IMR-90 (cell line): ENCODE results near the gene TOR4A.

Experiments
- BHLHE40 ChIP-seq: fragments of 150-350 bp; IDR thresholded peaks from 2 replicates; pipeline ENCODE4 v1.6.1; 2016; ENCODE audit warnings: mild to moderate bottlenecking, low read depth, low read length
- CEBPB ChIP-seq: IDR thresholded peaks from 2 replicates; pipeline ENCODE4 v1.6.1; 2012; ENCODE audit warnings: low read depth, low read length, improper control_type of control experiment
- CHD1 ChIP-seq: IDR thresholded peaks from 2 replicates; pipeline ENCODE4 v1.6.1; 2012; ENCODE audit warnings: low read depth, low read length, improper control_type of control experiment
- FOS ChIP-seq: fragments of 150-350 bp; IDR thresholded peaks from 2 replicates; pipeline ENCODE4 v1.6.1; 2016; ENCODE audit warnings: low read depth, low read length
- MAFK ChIP-seq: IDR thresholded peaks from 2 replicates; pipeline ENCODE4 v1.6.1; 2012; ENCODE audit warnings: low read depth, low read length, improper control_type of control experiment
- POLR2A ChIP-seq: IDR thresholded peaks from 2 replicates; pipeline ENCODE4 v1.6.1; 2012; ENCODE audit warnings: mild to moderate bottlenecking, low read depth, low read length
- RAD21 ChIP-seq: IDR thresholded peaks from 2 replicates; pipeline ENCODE4 v1.6.1; 2012; ENCODE audit warnings: low read length, improper control_type of control experiment
- RFX5 ChIP-seq: IDR thresholded peaks from 2 replicates; pipeline ENCODE4 v1.8.0; 2012; ENCODE audit warnings: low read depth, mild to moderate bottlenecking, low read length, moderate library complexity
- SMC3 ChIP-seq: fragments of 150-350 bp; IDR thresholded peaks from 2 replicates; pipeline ENCODE4 v1.6.1; 2016; ENCODE audit warnings: low read depth, mild to moderate bottlenecking, antibody characterized with exemption, low read length, moderate library complexity
- TF ChIP-seq, protein P1 (sequence below): conservative IDR thresholded peaks from 2 replicates; pipeline ENCODE4 v1.5.1; 2012; ENCODE audit warnings: mild to moderate bottlenecking, low read depth, low read length, improper control_type of control experiment
- TF ChIP-seq, protein P2 (sequence below): fragments of 150-350 bp; IDR thresholded peaks from 2 replicates; pipeline ENCODE4 v1.6.1; 2016; ENCODE audit warnings: low read depth, mild to moderate bottlenecking, low read length, moderate library complexity, borderline replicate concordance

DNA sequence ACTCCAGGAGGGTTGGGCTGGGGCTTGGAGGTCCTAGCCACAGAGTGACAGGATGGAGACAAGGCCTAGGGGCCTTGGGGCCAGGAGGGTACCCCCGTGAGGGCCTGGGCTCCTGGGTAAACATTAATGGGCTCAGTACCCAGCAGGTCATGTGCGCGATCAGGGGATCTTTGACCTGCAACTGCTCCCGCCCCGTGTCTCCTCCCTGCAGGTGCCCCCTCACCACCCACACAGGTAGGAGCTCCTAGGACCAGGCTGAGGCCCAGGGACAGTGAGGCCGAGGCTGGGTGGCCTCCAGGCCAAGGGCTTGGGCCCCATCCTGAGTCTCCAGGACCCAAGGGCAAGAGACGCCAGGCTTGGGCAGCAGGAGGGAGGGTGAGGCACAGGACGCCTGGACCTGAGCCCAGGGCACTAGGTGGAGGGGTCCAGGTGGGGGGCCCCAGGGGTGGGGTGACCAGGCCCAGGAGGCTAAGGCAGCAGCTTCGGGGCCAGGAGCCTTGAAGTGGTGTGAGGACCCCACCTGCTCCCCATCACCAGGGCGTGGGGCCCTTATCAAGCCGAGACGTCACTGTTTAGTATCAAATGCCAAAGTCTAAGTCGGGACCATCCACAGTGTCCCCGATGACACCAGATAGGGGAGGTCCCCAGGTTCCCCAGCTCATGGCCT lies 46.7 kb upstream of the TOR4A start, which contains the start of gene SLC34A3:
- TF ChIP-seq, protein P1, sequence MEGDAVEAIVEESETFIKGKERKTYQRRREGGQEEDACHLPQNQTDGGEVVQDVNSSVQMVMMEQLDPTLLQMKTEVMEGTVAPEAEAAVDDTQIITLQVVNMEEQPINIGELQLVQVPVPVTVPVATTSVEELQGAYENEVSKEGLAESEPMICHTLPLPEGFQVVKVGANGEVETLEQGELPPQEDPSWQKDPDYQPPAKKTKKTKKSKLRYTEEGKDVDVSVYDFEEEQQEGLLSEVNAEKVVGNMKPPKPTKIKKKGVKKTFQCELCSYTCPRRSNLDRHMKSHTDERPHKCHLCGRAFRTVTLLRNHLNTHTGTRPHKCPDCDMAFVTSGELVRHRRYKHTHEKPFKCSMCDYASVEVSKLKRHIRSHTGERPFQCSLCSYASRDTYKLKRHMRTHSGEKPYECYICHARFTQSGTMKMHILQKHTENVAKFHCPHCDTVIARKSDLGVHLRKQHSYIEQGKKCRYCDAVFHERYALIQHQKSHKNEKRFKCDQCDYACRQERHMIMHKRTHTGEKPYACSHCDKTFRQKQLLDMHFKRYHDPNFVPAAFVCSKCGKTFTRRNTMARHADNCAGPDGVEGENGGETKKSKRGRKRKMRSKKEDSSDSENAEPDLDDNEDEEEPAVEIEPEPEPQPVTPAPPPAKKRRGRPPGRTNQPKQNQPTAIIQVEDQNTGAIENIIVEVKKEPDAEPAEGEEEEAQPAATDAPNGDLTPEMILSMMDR = no peak
- no peak for TF ChIP-seq POLR2A
- TF ChIP-seq FOS = no peak
- TF ChIP-seq MAFK = no peak
- no peak for TF ChIP-seq RAD21
- no peak for TF ChIP-seq RFX5
- no peak for TF ChIP-seq CEBPB
- no peak for TF ChIP-seq CHD1
- TF ChIP-seq SMC3 = no peak
- TF ChIP-seq, protein P2, sequence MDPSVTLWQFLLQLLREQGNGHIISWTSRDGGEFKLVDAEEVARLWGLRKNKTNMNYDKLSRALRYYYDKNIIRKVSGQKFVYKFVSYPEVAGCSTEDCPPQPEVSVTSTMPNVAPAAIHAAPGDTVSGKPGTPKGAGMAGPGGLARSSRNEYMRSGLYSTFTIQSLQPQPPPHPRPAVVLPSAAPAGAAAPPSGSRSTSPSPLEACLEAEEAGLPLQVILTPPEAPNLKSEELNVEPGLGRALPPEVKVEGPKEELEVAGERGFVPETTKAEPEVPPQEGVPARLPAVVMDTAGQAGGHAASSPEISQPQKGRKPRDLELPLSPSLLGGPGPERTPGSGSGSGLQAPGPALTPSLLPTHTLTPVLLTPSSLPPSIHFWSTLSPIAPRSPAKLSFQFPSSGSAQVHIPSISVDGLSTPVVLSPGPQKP = no peak
- no peak for TF ChIP-seq BHLHE40
